IPS-20b (cell line): ENCODE results near the gene THRB.
A peak's percentile ranks its signal among the peaks of the same experiment; 100 is the strongest.

ENCODE experiments used
- H3K27ac ChIP-seq: one replicate; pipeline ENCODE4 v1.5.1; 2013; ENCODE audit warnings: low read length
- H3K27me3 ChIP-seq: 2 replicates; pipeline ENCODE4 v1.6.1; 2013; ENCODE audit warnings: mild to moderate bottlenecking, low read length, inconsistent platforms; ENCODE audit not compliant: insufficient read depth
- H3K36me3 ChIP-seq: 2 replicates; pipeline ENCODE4 v1.6.1; 2013; ENCODE audit warnings: low read depth, mild to moderate bottlenecking, inconsistent platforms, low read length, moderate library complexity; ENCODE audit not compliant: insufficient read depth
- H3K4me1 ChIP-seq: 2 replicates; pipeline ENCODE4 v1.6.1; 2013; ENCODE audit warnings: mild to moderate bottlenecking, control low read depth, inconsistent platforms, low read length, moderate library complexity; ENCODE audit not compliant: insufficient read depth
- H3K4me3 ChIP-seq: 2 replicates; pipeline ENCODE4 v1.5.1; 2013; ENCODE audit warnings: mild to moderate bottlenecking, low read length, inconsistent platforms
- H3K9ac ChIP-seq: 2 replicates; pipeline ENCODE4 v1.6.1; 2013; ENCODE audit warnings: low read depth, mild to moderate bottlenecking, inconsistent platforms, low read length, moderate library complexity
- H3K9me3 ChIP-seq: 2 replicates; pipeline ENCODE4 v1.6.1; 2013; ENCODE audit warnings: mild to moderate bottlenecking, low read depth, low read length, inconsistent platforms; ENCODE audit not compliant: insufficient read depth

Gene THRB

GRCh38 chr3:24523988-24524727 is 29.5 kb upstream of the THRB start:
- no peak overlapping the region for H3K27ac ChIP-seq
- 0 out of 2 replicates have a peak, but pooled peaks cover 9% of the 10 kb centered on the region for H3K4me1 ChIP-seq
- H3K9me3 ChIP-seq: no peaks in the 10 kb centered on the region
- no peak overlapping the region for H3K4me3 ChIP-seq
- H3K9ac ChIP-seq: no peak overlapping the region
- H3K27me3 ChIP-seq: peaks cover 62% of the 10 kb centered on the region
- H3K36me3 ChIP-seq: no peaks in the 10 kb centered on the region

DNA sequence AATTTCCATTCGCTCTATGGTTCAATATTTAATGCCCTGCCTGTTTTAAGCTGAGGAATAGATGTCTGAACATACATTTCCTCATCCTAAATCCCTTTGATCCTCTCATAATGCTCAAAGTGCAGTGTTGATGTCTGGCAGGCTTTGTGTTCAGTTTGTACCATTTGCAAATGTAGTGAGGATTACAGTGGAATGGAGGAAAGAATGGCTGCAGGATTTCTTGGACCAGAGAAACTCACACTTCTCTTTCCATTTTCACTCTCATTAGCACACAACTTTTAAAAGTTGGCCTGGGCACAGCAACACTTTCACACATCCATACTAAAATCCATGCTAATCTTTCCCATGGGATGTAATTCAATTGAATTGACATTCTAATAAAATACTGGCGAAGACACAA is 28.6 kb upstream of the THRB start:
- H3K9ac ChIP-seq: no peak overlapping the region
- H3K9me3 ChIP-seq: no peaks in the 10 kb centered on the region
- H3K36me3 ChIP-seq: no peaks in the 10 kb centered on the region
- H3K4me3 ChIP-seq: no peak overlapping the region
- H3K27ac ChIP-seq: no peak overlapping the region
- peaks cover 71% of the 10 kb centered on the region for H3K27me3 ChIP-seq
- peaks cover 12% of the 10 kb centered on the region; the same call in 1 of the 2 replicates for H3K4me1 ChIP-seq

DNA sequence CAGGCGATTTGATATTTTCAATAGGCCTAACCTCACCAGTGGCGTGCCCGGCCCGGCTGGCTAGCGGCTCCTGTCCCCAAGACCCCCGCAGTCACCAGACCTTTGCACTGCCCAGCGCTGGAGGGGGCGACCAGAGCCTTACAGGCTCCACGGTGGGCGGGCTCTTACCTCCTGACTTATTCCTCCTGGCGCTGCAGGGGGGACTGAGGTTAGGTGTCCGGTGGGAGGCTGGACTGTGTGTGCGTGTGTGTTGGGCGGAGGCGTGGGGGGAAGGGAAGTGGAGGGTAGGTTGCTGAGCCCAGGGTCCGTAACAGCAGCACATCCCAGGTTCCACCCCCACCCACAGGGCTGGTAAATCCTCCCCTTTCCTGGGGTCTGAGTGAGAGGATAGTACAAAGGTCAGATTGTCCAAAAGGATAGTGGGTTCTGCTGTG is 27.5 kb upstream of the THRB start:
- peaks cover 12% of the 10 kb centered on the region; the same call in 1 of the 2 replicates for H3K4me1 ChIP-seq
- no peaks in the 10 kb centered on the region for H3K36me3 ChIP-seq
- H3K27ac ChIP-seq: no peak overlapping the region
- 0 out of 2 replicates have a peak overlapping the region, but pooled peaks have one; percentile 23 for H3K9ac ChIP-seq
- peak overlapping the region; percentile 72 for H3K4me3 ChIP-seq
- H3K27me3 ChIP-seq: peaks cover 75% of the 10 kb centered on the region
- H3K9me3 ChIP-seq: no peaks in the 10 kb centered on the region

DNA sequence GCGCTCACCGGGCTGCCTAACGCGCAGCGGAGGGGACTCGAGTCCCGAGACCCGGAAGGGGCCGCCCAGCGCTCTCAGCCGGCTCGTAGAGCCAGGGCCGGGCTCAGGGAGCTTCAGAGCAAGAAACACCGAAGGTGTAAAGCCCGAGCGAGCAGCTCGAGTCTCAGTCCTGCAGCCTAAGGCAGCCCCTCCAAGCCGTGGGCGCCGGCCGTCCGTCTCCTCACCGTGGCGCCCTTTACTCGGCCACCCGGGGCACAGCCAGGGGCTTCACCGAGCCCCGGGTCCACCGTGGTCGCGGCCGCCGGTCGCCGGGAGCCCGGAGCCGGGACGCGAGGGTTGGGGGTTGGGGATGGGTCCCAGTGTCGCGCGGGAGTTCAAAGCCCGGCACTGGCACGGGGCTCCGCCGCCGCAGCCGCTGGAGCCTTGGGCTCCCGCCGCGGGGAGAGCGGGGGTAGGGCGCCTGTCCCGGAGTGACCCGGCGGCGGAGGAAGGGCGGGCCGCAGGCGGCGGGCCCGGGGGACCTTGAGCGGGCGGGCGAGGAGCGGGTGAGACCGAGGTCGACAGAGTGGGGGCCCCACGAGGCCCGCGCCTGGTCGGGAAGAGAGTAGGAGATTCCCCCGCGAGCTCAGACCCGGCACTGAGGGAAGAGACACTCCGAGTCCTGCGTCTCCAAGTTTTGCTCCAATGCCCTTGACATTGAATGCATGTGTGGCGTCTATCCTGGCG is 26.9 kb upstream of the THRB start:
- peaks cover 12% of the 10 kb centered on the region; the same call in 1 of the 2 replicates for H3K4me1 ChIP-seq

GRCh38 chr3:24520976-24521419 is 26.3 kb upstream of the THRB start:
- Histone ChIP-seq H3K4me3 (peak overlapping the region; percentile 72), H3K9me3 (no peaks in the 10 kb centered on the region), H3K36me3 (no peaks in the 10 kb centered on the region), H3K27ac (no peak overlapping the region), H3K9ac (peak overlapping the region; percentile 23; the same call in 1 of the 2 replicates), H3K27me3 (peaks cover 75% of the 10 kb centered on the region), H3K4me1 (peaks cover 12% of the 10 kb centered on the region; the same call in 1 of the 2 replicates)

More for the DNA sequence above, 26.9 kb upstream of the THRB start:
- H3K9ac ChIP-seq: peak overlapping the region; percentile 23; the same call in 1 of the 2 replicates
- H3K36me3 ChIP-seq: no peaks in the 10 kb centered on the region
- H3K27ac ChIP-seq: no peak overlapping the region
- peaks cover 75% of the 10 kb centered on the region for H3K27me3 ChIP-seq
- no peaks in the 10 kb centered on the region for H3K9me3 ChIP-seq
- peak overlapping the region; percentile 72 for H3K4me3 ChIP-seq

DNA sequence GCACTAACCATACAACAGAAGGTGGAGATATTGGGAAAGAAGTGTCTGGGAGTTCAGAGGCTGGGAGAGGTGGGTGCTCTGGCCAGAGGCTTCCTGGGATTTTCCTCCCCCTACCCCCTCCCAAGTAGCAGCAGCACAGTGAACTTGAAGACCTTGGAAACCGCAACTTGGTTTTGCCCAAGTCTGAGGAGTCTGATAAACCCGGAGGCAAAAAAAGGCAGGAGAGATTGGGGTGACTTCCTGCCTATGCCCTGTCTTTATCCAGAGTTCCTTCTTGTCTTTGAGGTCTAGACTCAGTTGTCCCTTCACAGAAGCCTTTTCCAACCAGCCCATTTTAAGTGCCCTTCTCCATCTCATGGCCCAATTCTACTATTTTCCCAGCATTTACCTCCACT is 25.4 kb upstream of the THRB start:
- H3K4me3 ChIP-seq: no peak overlapping the region
- H3K9ac ChIP-seq: no peak overlapping the region
- peaks cover 72% of the 10 kb centered on the region for H3K27me3 ChIP-seq
- no peak overlapping the region for H3K27ac ChIP-seq
- H3K36me3 ChIP-seq: no peaks in the 10 kb centered on the region
- peaks cover 12% of the 10 kb centered on the region; the same call in 1 of the 2 replicates for H3K4me1 ChIP-seq
- H3K9me3 ChIP-seq: no peaks in the 10 kb centered on the region

GRCh38 chr3:24519368-24520100 is 24.9 kb upstream of the THRB start:
- no peaks in the 10 kb centered on the region for H3K9me3 ChIP-seq

DNA sequence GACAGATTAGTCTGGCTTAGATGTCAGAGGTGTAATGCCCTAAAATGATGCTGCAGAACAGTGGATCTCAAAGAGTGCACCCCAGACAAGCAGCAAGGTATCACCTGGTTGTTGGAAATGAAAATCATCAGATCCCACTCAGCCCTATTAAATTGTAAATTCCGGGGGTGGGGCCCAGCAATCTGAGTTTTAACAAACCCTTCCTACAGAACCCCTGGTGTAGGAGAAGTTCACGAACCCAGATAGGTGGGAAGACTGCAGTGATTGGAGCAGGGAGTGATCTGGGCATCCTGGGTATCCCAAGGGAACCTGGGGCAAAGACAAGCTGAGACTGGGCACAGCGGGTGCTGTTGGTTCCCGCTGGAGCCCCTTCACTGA is 24.3 kb upstream of the THRB start:
- Histone ChIP-seq H3K4me1 (peaks cover 12% of the 10 kb centered on the region; the same call in 1 of the 2 replicates), H3K9me3 (no peaks in the 10 kb centered on the region), H3K27me3 (peaks cover 61% of the 10 kb centered on the region), H3K4me3 (no peak overlapping the region), H3K27ac (no peak overlapping the region), H3K36me3 (no peaks in the 10 kb centered on the region), H3K9ac (no peak overlapping the region)

More at GRCh38 chr3:24519368-24520100, 24.9 kb upstream of the THRB start:
- H3K4me1 ChIP-seq: peaks cover 12% of the 10 kb centered on the region; the same call in 1 of the 2 replicates
- H3K9ac ChIP-seq: no peak overlapping the region
- peaks cover 67% of the 10 kb centered on the region for H3K27me3 ChIP-seq
- H3K4me3 ChIP-seq: peak overlapping the region; percentile 37; the same call in 1 of the 2 replicates
- H3K27ac ChIP-seq: no peak overlapping the region
- H3K36me3 ChIP-seq: no peaks in the 10 kb centered on the region

- Histone ChIP-seq H3K9ac (no peak overlapping the region), H3K27ac (no peak overlapping the region), H3K4me1 (peaks cover 3% of the 10 kb centered on the region; the same call in 1 of the 2 replicates), H3K27me3 (peaks cover 13% of the 10 kb centered on the region), H3K36me3 (no peaks in the 10 kb centered on the region), H3K9me3 (no peaks in the 10 kb centered on the region), H3K4me3 (no peak overlapping the region)
These were observed 19.5 kb upstream of the THRB start for GRCh38 chr3:24514119-24514518.

GRCh38 chr3:24513463-24513862 is 18.8 kb upstream of the THRB start:
- no peak overlapping the region for H3K27ac ChIP-seq
- peaks cover 6% of the 10 kb centered on the region; the same call in 1 of the 2 replicates for H3K27me3 ChIP-seq
- no peaks in the 10 kb centered on the region for H3K36me3 ChIP-seq
- H3K4me1 ChIP-seq: no peaks in the 10 kb centered on the region
- H3K9me3 ChIP-seq: no peaks in the 10 kb centered on the region
- no peak overlapping the region for H3K9ac ChIP-seq
- no peak overlapping the region for H3K4me3 ChIP-seq

GRCh38 chr3:24512564-24513197 is 18.0 kb upstream of the THRB start:
- Histone ChIP-seq H3K9me3 (no peaks in the 10 kb centered on the region), H3K4me1 (no peaks in the 10 kb centered on the region), H3K36me3 (no peaks in the 10 kb centered on the region), H3K27ac (no peak overlapping the region), H3K4me3 (no peak overlapping the region), H3K9ac (no peak overlapping the region), H3K27me3 (no peaks in the 10 kb centered on the region)
